ENCODE data around the gene MYH13.

The MYH13 gene

GRCh38 chr17:10325031-10325695 lies 47.6 kb downstream of the MYH13 start:
- TF ChIP-seq CTCF (IDR thresholded peaks at IDR 0.05; ENCODE audit: low read depth, low read length), result no peak
- in situ Hi-C loops (cut with HindIII; ENCODE audit: low sequenced_read_pairs), result no loop called here
- H3K4me3 ChIP-seq (ENCODE audit: low read depth, low read length), result no peak overlapping the region
- DNase-seq (ENCODE audit: low read depth, low spot score), result no peak

DNA sequence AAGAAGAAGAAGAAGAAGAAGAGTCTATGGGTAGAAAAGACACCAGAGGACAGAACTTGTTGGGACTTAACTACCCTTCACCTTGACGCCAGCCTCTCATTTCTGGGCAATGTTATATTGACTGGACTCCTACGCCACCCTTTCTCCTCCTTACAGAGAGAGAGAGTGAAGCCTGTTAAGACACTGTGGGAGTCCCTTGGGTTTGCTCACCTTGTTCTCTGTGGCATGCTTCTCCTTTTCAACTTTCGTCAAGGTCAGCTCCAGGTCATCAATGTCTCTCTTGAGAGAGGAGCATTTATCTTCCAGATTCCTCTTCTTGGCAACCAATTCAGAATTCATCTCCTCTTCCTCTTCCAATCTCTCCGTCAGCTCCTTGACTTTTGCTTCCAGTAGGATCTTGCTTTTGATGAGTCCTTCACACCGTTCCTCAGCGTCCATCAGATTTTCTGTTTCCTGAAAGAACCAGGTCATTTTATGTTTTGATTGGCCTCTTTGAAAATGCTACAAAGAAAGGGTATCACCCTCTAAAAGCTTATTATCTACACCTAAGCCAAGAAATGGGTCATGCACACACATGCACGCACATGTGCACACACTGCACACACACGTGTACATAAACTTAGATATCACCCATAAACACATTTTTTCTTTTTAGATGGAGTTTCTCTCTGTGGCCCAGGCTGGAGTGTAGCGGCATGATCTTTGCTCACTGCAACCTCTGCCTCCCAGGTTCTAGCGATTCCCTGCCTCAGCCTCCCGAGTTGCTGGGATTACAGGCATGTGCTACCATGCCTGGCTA lies 48.8 kb downstream of the MYH13 start:
- in situ Hi-C loops (cut with HindIII; ENCODE audit: low sequenced_read_pairs), result no loop called here
- DNase-seq (ENCODE audit: low read depth, low spot score), result no peak
- TF ChIP-seq CTCF (IDR thresholded peaks at IDR 0.05; ENCODE audit: low read depth, low read length), result no peak
- H3K4me3 ChIP-seq (ENCODE audit: low read depth, low read length), result no peak overlapping the region

- in situ Hi-C loops (cut with HindIII; ENCODE audit: low sequenced_read_pairs), result no loop called here
- DNase-seq (ENCODE audit: low read depth, low spot score), result no peak
- no peak for TF ChIP-seq CTCF (IDR thresholded peaks at IDR 0.05; ENCODE audit: low read depth, low read length)
- H3K4me3 ChIP-seq (ENCODE audit: low read depth, low read length), result no peak overlapping the region
Measured at GRCh38 chr17:10318535-10318934, 54.3 kb downstream of the MYH13 start.

DNA sequence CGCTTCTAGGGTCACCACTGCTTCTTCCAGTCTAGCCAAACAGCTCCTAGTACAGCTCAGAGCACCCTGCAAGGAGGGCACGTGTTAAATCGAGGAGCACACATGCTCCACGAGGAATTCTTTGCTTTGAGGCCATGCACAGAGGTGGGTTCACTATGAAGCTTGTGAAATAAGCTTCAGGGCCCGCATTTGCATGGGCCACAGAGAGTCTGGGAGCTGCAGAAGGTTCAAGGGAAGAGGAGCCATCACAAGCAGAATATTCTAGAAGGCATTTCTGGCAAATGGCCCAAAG lies 55.3 kb downstream of the MYH13 start:
- H3K4me3 ChIP-seq (ENCODE audit: low read depth, low read length), result no peak overlapping the region
- in situ Hi-C loops (cut with HindIII; ENCODE audit: low sequenced_read_pairs), result no loop called here
- TF ChIP-seq CTCF (IDR thresholded peaks at IDR 0.05; ENCODE audit: low read depth, low read length), result no peak
- DNase-seq (ENCODE audit: low read depth, low spot score), result no peak

- in situ Hi-C loops (cut with HindIII; ENCODE audit: low sequenced_read_pairs), result no loop called here
- peak; percentile 3 for DNase-seq (ENCODE audit: low read depth, low spot score)
- no peak overlapping the region for H3K4me3 ChIP-seq (ENCODE audit: low read depth, low read length)
- peak; percentile 53 for TF ChIP-seq CTCF (IDR thresholded peaks at IDR 0.05; ENCODE audit: low read depth, low read length)
Measured at GRCh38 chr17:10316801-10317542, 55.8 kb downstream of the MYH13 start.

- in situ Hi-C loops (cut with HindIII; ENCODE audit: low sequenced_read_pairs), result no loop called here
- no peak overlapping the region for H3K4me3 ChIP-seq (ENCODE audit: low read depth, low read length)
- DNase-seq (ENCODE audit: low read depth, low spot score), result no peak
- TF ChIP-seq CTCF (IDR thresholded peaks at IDR 0.05; ENCODE audit: low read depth, low read length), result no peak
Measured at GRCh38 chr17:10314329-10314728, 58.5 kb downstream of the MYH13 start.

Data from astrocyte of the spinal cord (primary cell).